Fibroblast of mammary gland (primary cell): ENCODE results near the gene SNX13.

ENCODE experiments used
- DNase-seq: peaks from one replicate; pipeline ENCODE4 v3.0.0-alpha.2; 2010; ENCODE audit warnings: low read depth
- H3K4me3 ChIP-seq: 2 replicates; pipeline ENCODE4 v1.5.1; 2011; ENCODE audit warnings: low read depth, mild to moderate bottlenecking, low read length, moderate library complexity; ENCODE audit not compliant: control insufficient read depth
- CTCF ChIP-seq: conservative IDR thresholded peaks from 2 replicates; pipeline ENCODE4 v1.5.1; 2011; ENCODE audit warnings: low read depth, low read length, inconsistent platforms; ENCODE audit not compliant: control insufficient read depth, insufficient read depth

The SNX13 gene

GRCh38 chr7:17947620-17948019 lies 7.3 kb upstream of the SNX13 start:
- TF ChIP-seq CTCF: no peak

DNA sequence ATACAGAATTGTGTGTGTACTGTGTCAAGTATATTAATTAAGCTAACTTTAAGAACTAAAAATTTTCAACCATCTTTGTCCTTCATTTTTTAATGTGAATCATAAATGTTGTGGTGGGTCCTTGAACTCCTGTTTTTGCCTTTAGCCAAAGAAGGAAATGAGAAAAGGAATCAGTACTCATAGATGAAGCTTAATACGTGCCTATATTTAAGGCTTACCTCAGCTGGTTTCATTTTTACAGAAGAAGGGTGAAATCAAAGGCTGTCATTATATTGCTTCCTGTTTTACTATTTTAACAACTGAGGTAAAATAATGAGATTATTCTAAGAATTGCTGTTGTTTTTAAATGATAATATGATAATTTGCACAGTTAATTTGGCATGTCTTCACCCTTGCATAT lies 6.3 kb upstream of the SNX13 start:
- DNase-seq: no peak
- no peak for TF ChIP-seq CTCF
- no peak overlapping the region for H3K4me3 ChIP-seq

More at GRCh38 chr7:17947620-17948019, 7.3 kb upstream of the SNX13 start:
- no peak for DNase-seq
- H3K4me3 ChIP-seq: no peak overlapping the region

DNA sequence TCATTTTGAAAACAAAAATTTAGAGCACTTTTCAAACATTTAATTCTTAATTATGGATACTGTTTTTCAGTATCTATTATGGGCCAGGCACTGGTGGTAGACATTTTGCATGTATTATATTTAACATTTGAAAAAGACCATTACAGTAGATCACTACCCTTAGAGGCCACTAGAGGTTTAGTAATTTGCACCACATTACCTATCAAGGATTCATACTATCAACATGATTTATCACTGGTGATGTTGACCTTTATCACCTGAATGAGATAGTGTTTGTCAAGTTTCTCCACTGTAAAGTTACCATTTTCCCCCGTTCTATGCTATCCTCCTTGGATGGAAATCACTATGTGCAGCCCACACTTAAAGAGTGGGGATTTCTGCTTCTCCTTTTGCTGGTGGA lies 4.4 kb upstream of the SNX13 start:
- DNase-seq: no peak
- H3K4me3 ChIP-seq: no peak overlapping the region
- peak; percentile 10 for TF ChIP-seq CTCF

- DNase-seq: no peak
- TF ChIP-seq CTCF: no peak
- H3K4me3 ChIP-seq: no peak overlapping the region
These were observed 2.7 kb upstream of the SNX13 start for GRCh38 chr7:17943006-17943405.

DNA sequence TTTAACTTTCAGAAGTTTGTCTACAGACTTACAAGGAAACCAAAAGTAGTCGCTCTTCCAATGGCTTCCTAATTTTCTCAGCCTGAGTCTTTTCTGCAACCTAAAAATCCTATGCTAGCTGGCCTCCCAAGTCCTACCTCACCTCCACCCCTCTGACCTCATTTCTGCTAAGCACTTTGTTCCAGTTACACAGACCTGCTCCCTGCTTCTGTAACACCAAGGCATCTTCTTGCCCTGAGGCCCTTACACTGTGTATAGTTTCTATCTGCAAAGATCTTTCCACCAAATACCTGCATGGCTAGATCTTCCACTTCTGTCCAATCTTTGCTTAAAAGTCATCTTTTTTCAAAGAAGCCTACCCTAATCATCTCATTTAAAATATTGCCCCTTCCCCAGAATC lies 1.9 kb upstream of the SNX13 start:
- TF ChIP-seq CTCF: no peak
- no peak for DNase-seq
- no peak overlapping the region for H3K4me3 ChIP-seq

DNA sequence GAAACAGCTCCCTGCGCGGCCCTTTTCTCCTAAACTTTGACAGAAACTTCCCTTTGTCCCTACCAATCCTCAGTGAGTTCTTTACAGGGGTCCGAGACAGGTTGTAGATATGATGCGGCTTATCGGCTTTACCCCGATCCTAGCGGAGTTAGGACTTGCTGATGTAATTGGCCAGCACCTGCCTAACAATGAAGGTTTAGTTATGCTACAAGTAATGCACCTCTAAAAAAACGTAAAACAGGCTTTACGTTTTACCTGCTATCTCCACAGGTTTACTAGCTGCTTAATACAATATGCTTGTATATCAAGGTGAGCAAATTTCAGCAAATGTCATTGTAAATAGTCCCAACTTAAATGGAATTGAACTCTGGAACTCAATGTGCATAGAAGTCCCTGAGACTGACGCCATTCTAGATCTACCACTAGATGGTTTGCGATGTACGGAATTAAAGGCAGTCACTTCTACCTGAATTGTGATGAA lies 697 bp upstream of the SNX13 start:
- TF ChIP-seq CTCF: peak; percentile 13
- peak; percentile 16 for DNase-seq
- peak overlapping the region; percentile 91 for H3K4me3 ChIP-seq
